OCI-LY7 (cell line): Measurements from ENCODE around the gene SH2B2. TPM values are rescaled to one million over a fixed set of nuclear protein-coding genes. Genes with fewer than 3 reads are reported as not detected.
A peak's percentile ranks its signal among the peaks of the same experiment; 100 is the strongest.

Source experiments
- BruUV-seq: library from RNA; stranded (reverse); fragments of 400-500 nt; replicated peaks from 2 replicates; lab custom pipeline; 2021; lab: Mats Ljungman, UMichigan
- CTCF ChIA-PET: fragments of 300-600 bp; sonication (Branson Sonifier 250); formaldehyde crosslinking; loops from one replicate; lab custom pipeline; 2022; ENCODE audit warnings: antibody characterized with exemption; ENCODE audit not compliant: unreplicated experiment; lab: Charles Lee
- POLR2A ChIA-PET: fragments of 300-600 bp; sonication (Branson Sonifier 250); formaldehyde crosslinking; loops from one replicate; lab custom pipeline; 2022; ENCODE audit warnings: antibody characterized with exemption; lab: Charles Lee
- DNase-seq: peaks from one replicate; pipeline ENCODE4 v3.0.0-alpha.2; 2015; ENCODE audit warnings: low spot score
- H2AFZ ChIP-seq: fragments of 200-600 bp; sonication (generic), shearing (Covaris generic); 2 replicates; pipeline ENCODE4 v1.6.1; 2014; ENCODE audit warnings: mild to moderate bottlenecking, antibody characterized with exemption, low read length, moderate library complexity
- H3K27ac ChIP-seq: fragments of 200-600 bp; sonication (generic); 2 replicates; pipeline ENCODE4 v1.5.1; 2014; ENCODE audit warnings: mixed run types, low read depth, mild to moderate bottlenecking, moderate library complexity, low read length, inconsistent platforms; ENCODE audit not compliant: poor library complexity, severe bottlenecking
- H3K36me3 ChIP-seq: fragments of 200-600 bp; sonication (generic); 2 replicates; pipeline ENCODE4 v1.6.1; 2014; ENCODE audit warnings: mild to moderate bottlenecking, antibody characterized with exemption, low read length, moderate library complexity, mixed read lengths; ENCODE audit not compliant: insufficient read depth
- H3K4me1 ChIP-seq: fragments of 200-600 bp; sonication (generic); 2 replicates; pipeline ENCODE4 v1.5.1; 2014; ENCODE audit warnings: mild to moderate bottlenecking, low read length; ENCODE audit not compliant: insufficient read depth, poor library complexity, severe bottlenecking
- H3K4me2 ChIP-seq: fragments of 200-600 bp; sonication (generic); 2 replicates; pipeline ENCODE4 v1.6.1; 2014; ENCODE audit warnings: mild to moderate bottlenecking, low read length
- H3K4me3 ChIP-seq: fragments of 200-600 bp; sonication (generic); 2 replicates; pipeline ENCODE4 v1.5.1; 2014; ENCODE audit warnings: mild to moderate bottlenecking, low read depth, low read length; ENCODE audit not compliant: poor library complexity, severe bottlenecking
- H3K79me2 ChIP-seq: fragments of 200-600 bp; sonication (generic); 2 replicates; pipeline ENCODE4 v1.6.1; 2016; ENCODE audit warnings: low read depth, mild to moderate bottlenecking, low read length, moderate library complexity, mixed read lengths; ENCODE audit not compliant: insufficient read depth
- H3K9me2 ChIP-seq: fragments of 200-600 bp; sonication (generic); 2 replicates; pipeline ENCODE4 v1.6.1; 2016; ENCODE audit warnings: mild to moderate bottlenecking, low read length, mixed read lengths; ENCODE audit not compliant: insufficient read depth
- H3K9me3 ChIP-seq: fragments of 200-600 bp; sonication (generic); 2 replicates; pipeline ENCODE4 v1.6.1; 2014; ENCODE audit warnings: mild to moderate bottlenecking, mixed run types, low read length, mixed read lengths
- H4K20me1 ChIP-seq: fragments of 200-600 bp; sonication (generic); 2 replicates; pipeline ENCODE4 v1.6.1; 2014; ENCODE audit warnings: mild to moderate bottlenecking, antibody characterized with exemption, low read length, moderate library complexity, mixed read lengths; ENCODE audit not compliant: insufficient read depth
- CTCF ChIP-seq: fragments of 200-600 bp; sonication (generic); conservative IDR thresholded peaks from 2 replicates; pipeline ENCODE4 v1.5.1; 2014; ENCODE audit warnings: mild to moderate bottlenecking, antibody characterized with exemption, low read length, moderate library complexity, mixed read lengths
- EZH2phosphoT487 ChIP-seq: fragments of 200-600 bp; sonication (generic); IDR thresholded peaks from 2 replicates; pipeline ENCODE4 v1.6.1; 2018; ENCODE audit warnings: low read depth, borderline replicate concordance, mild to moderate bottlenecking, mixed run types, antibody characterized with exemption, low read length, moderate library complexity, mixed read lengths
- intact Hi-C: fragments of 100-400 bp; cut with micrococcal nuclease; formaldehyde crosslinking; loops from one replicate; pipeline ENCODE4 v1.10.0; 2022; ENCODE audit not compliant: unreplicated experiment
- total RNA-seq, 2 experiments: library from RNA; depleted of rRNA in 1 of 2; stranded (reverse); fragments of >200 nt in 1 of 2; shearing (Covaris generic) in 1 of 2; gene quantifications; 2 replicates each; pipeline ENCODE4 v1.2.3, GENCODE V29; 2014 to 2022

The SH2B2 gene
- total RNA-seq, 2 experiments from 2014 or later: 42.0 to 131 TPM

GRCh38 chr7:102253973-102254370 lies 32.7 kb upstream of the SH2B2 start:
- TF ChIP-seq CTCF (no peak), EZH2phosphoT487 (no peak)
- Histone ChIP-seq H3K9me3 (no peaks in the 10 kb centered on the region), H3K36me3 (peaks cover 70% of the 10 kb centered on the region), H3K9me2 (no peaks in the 10 kb centered on the region), H3K79me2 (peaks cover 13% of the 10 kb centered on the region; the same call in 1 of the 2 replicates), H2AFZ (no peak overlapping the region), H3K4me2 (no peak overlapping the region), H3K4me1 (peaks cover 24% of the 10 kb centered on the region), H3K4me3 (no peak overlapping the region), H4K20me1 (no peaks in the 10 kb centered on the region), H3K27ac (no peak overlapping the region)
- POLR2A ChIA-PET: no interaction called here
- intact Hi-C loops: no loop called here
- no peak for DNase-seq
- CTCF ChIA-PET: no interaction called here
- BruUV-seq: no TSS peak

- Histone ChIP-seq H3K79me2 (peaks cover 13% of the 10 kb centered on the region; the same call in 1 of the 2 replicates), H3K9me2 (no peaks in the 10 kb centered on the region), H3K4me1 (peaks cover 24% of the 10 kb centered on the region), H3K36me3 (peaks cover 65% of the 10 kb centered on the region), H2AFZ (no peak overlapping the region), H3K4me2 (no peak overlapping the region), H3K4me3 (no peak overlapping the region), H4K20me1 (no peaks in the 10 kb centered on the region), H3K9me3 (no peaks in the 10 kb centered on the region), H3K27ac (no peak overlapping the region)
- CTCF ChIA-PET: no interaction called here
- TF ChIP-seq CTCF: no peak
- TF ChIP-seq EZH2phosphoT487: no peak
- DNase-seq: no peak
- POLR2A ChIA-PET: interaction anchor here (0.6 kb wide), 1 partner anchor 22 kb away, joined by 3 read pairs; no protein-coding TSS in a partner anchor
- intact Hi-C loops: no loop called here
- BruUV-seq: no TSS peak
Observed at GRCh38 chr7:102254521-102254920, 32.1 kb upstream of the SH2B2 start.

GRCh38 chr7:102255501-102255900 lies 31.2 kb upstream of the SH2B2 start:
- Histone ChIP-seq H3K27ac (no peak overlapping the region), H3K79me2 (peaks cover 13% of the 10 kb centered on the region; the same call in 1 of the 2 replicates), H3K4me3 (no peak overlapping the region), H3K9me2 (no peaks in the 10 kb centered on the region), H3K36me3 (peaks cover 55% of the 10 kb centered on the region), H2AFZ (no peak overlapping the region), H3K9me3 (no peaks in the 10 kb centered on the region), H4K20me1 (no peaks in the 10 kb centered on the region), H3K4me1 (peaks cover 20% of the 10 kb centered on the region), H3K4me2 (no peak overlapping the region)
- POLR2A ChIA-PET: no interaction called here
- no peak for TF ChIP-seq CTCF
- no peak for TF ChIP-seq EZH2phosphoT487
- no peak for DNase-seq
- intact Hi-C loops: no loop called here
- CTCF ChIA-PET: no interaction called here
- TSS peak; percentile 30 for BruUV-seq
